PC-9 (cell line): ENCODE measurements around the gene HLA-DOB. TPM values are rescaled to one million over a fixed set of nuclear protein-coding genes. Genes with fewer than 3 reads are reported as not detected.

Experiments used
- Bru-seq: library from RNA; stranded (reverse); fragments of 400-500 nt; gene quantifications from one replicate; lab custom pipeline; 2021; lab: Mats Ljungman, UMichigan
- BruChase-seq, 2 experiments: library from RNA; stranded (reverse); fragments of 400-500 nt; gene quantifications; one replicate each; lab custom pipeline; 2021; lab: Mats Ljungman, UMichigan
- BruUV-seq: library from RNA; stranded (reverse); fragments of 400-500 nt; replicated peaks from 2 replicates; lab custom pipeline; 2021; lab: Mats Ljungman, UMichigan
- CTCF ChIA-PET: fragments of 300-600 bp; sonication (Branson Sonifier 250); formaldehyde crosslinking; loops from one replicate; lab custom pipeline; 2022; ENCODE audit warnings: antibody characterized with exemption; lab: Charles Lee
- POLR2A ChIA-PET: fragments of 300-600 bp; sonication (Branson Sonifier 250); formaldehyde crosslinking; loops from one replicate; lab custom pipeline; 2022; ENCODE audit warnings: antibody characterized with exemption; ENCODE audit not compliant: unreplicated experiment; lab: Charles Lee
- DNase-seq, 2 experiments: peaks; one replicate each; pipeline versions ENCODE4 v3.0.0 to v3.0.0-alpha.2; 2015 to 2022; ENCODE audit warnings: mixed read lengths in 1 of 2
- H2AFZ ChIP-seq: fragments of 200-600 bp; sonication (generic); 2 replicates; pipeline ENCODE4 v1.8.1; 2017; ENCODE audit warnings: antibody characterized with exemption
- H3F3A ChIP-seq: fragments of 200-600 bp; sonication (generic); 2 replicates; pipeline ENCODE4 v1.8.1; 2017; ENCODE audit warnings: antibody characterized with exemption, mild to moderate bottlenecking, low read depth; ENCODE audit not compliant: insufficient read depth
- H3K27ac ChIP-seq: fragments of 200-600 bp; sonication (generic); 2 replicates; pipeline ENCODE4 v1.6.1; 2016; ENCODE audit warnings: mixed run types
- H3K27me3 ChIP-seq: fragments of 200-600 bp; sonication (generic); 2 replicates; pipeline ENCODE4 v1.6.1; 2016; ENCODE audit warnings: low read depth, mixed run types; ENCODE audit not compliant: insufficient read depth
- H3K36me3 ChIP-seq: fragments of 200-600 bp; sonication (generic); 2 replicates; pipeline ENCODE4 v1.6.1; 2016; ENCODE audit warnings: low read depth, mixed run types
- H3K4me1 ChIP-seq: fragments of 200-600 bp; sonication (generic); replicated peaks from 2 replicates; pipeline ENCODE4 v1.6.1; 2016; ENCODE audit warnings: mixed run types; ENCODE audit not compliant: insufficient read depth
- H3K4me2 ChIP-seq: fragments of 200-600 bp; sonication (generic); 2 replicates; pipeline ENCODE4 v1.6.1; 2017; ENCODE audit warnings: mixed run types
- H3K4me3 ChIP-seq: fragments of 200-600 bp; sonication (generic); 2 replicates; pipeline ENCODE4 v1.6.1; 2016; ENCODE audit warnings: mixed run types
- H3K79me2 ChIP-seq: fragments of 200-600 bp; sonication (generic); 2 replicates; pipeline ENCODE4 v1.6.1; 2017; ENCODE audit warnings: low read depth, mixed run types
- H3K9me2 ChIP-seq: fragments of 200-600 bp; sonication (generic); 2 replicates; pipeline ENCODE4 v1.8.1; 2017; ENCODE audit warnings: mild to moderate bottlenecking; ENCODE audit not compliant: insufficient read depth
- H3K9me3 ChIP-seq: fragments of 200-600 bp; sonication (generic); 2 replicates; pipeline ENCODE4 v1.8.1; 2016; ENCODE audit warnings: low read depth; ENCODE audit not compliant: insufficient read depth
- H4K20me1 ChIP-seq: fragments of 200-600 bp; sonication (generic); 2 replicates; pipeline ENCODE4 v1.8.1; 2017; ENCODE audit not compliant: insufficient read depth
- CTCF ChIP-seq: fragments of 200-600 bp; sonication (generic); conservative IDR thresholded peaks from 2 replicates; pipeline ENCODE4 v1.6.1; 2017; ENCODE audit warnings: mixed run types, antibody characterized with exemption, mild to moderate bottlenecking, moderate library complexity
- EZH2 ChIP-seq: fragments of 200-600 bp; sonication (generic); IDR thresholded peaks from 2 replicates; pipeline ENCODE4 v1.8.0; 2017; ENCODE audit warnings: antibody characterized with exemption, low read depth
- intact Hi-C: fragments of 100-400 bp; cut with micrococcal nuclease; formaldehyde crosslinking; loops from one replicate; pipeline ENCODE4 v1.10.0; 2022; ENCODE audit not compliant: unreplicated experiment
- long read RNA-seq: library from polyadenylated mRNA; stranded (forward); transcript quantifications from one replicate; pipeline ENCODE4 v2.0.0, GENCODE V29; 2022
- total RNA-seq: library from RNA; stranded (reverse); gene quantifications from 2 replicates; pipeline ENCODE4 v1.2.3, GENCODE V29; 2021

HLA-DOB gene
- total RNA-seq (3.4 and 4.3 TPM in 2 replicates), Bru-seq, nascent RNA (percentile 56 among the genes with signal in this experiment), BruChase-seq, experiment 1, labeled RNA remaining after a 2-hour chase (percentile 60 among the genes with signal in this experiment), BruChase-seq, experiment 2, labeled RNA remaining after a 6-hour chase (percentile 67 among the genes with signal in this experiment)
- long read RNA-seq, partial matches to known transcripts = 0 of 5 reads
- long read RNA-seq, other reads (novel, unspliced or antisense) = 3 of 5 reads

- no peaks in the 10 kb centered on the region for H3K27me3 ChIP-seq
- peaks cover 24% of the 10 kb centered on the region for H3F3A ChIP-seq
- peak; percentile 76 to 89 for DNase-seq
- intact Hi-C loops = no loop called here
- no peaks in the 10 kb centered on the region for H3K79me2 ChIP-seq
- BruUV-seq = no TSS peak
- TF ChIP-seq EZH2 (no peak), CTCF (no peak)
- no peaks in the 10 kb centered on the region for H4K20me1 ChIP-seq
- H3K36me3 ChIP-seq = no peaks in the 10 kb centered on the region; the same call in 1 of the 2 replicates
- CTCF ChIA-PET = interaction anchor here (0.6 kb wide), 1 partner anchor 433 kb away, joined by 4 read pairs; no protein-coding TSS in a partner anchor
- no peaks in the 10 kb centered on the region for H3K9me2 ChIP-seq
- H3K4me2 ChIP-seq = peak within 1 kb of the TSS; percentile 54
- POLR2A ChIA-PET = interaction anchor here (0.6 kb wide), 3 partner anchors 22 to 684 kb away, joined by 3 to 7 read pairs (median 3); partner anchors contain the start of gene TAP2
- no peak within 1 kb of the TSS; the same call in 1 of the 2 replicates for H3K4me3 ChIP-seq
- H2AFZ ChIP-seq = 0 out of 2 replicates have a peak within 1 kb of the TSS, but pooled peaks have one; percentile 1
- H3K4me1 ChIP-seq = peaks cover 32% of the 10 kb centered on the region
- 0 out of 2 replicates have a peak, but pooled peaks cover 3% of the 10 kb centered on the region for H3K9me3 ChIP-seq
- peak within 1 kb of the TSS; percentile 54 for H3K27ac ChIP-seq
Measured at GRCh38 chr6:32816746-32817204, at the start of gene HLA-DOB. Gene HLA-DOB (minus strand): TSS chr6:32817002. CDS start chr6:32816951, 51 bp downstream.

- ChIA-PET POLR2A (no interaction called here), CTCF (interaction anchor here (0.6 kb wide), 1 partner anchor 295 kb away, joined by 3 read pairs; no protein-coding TSS in a partner anchor)
Measured at GRCh38 chr6:32865724-32866443, 49.1 kb upstream of the HLA-DOB start.

More at GRCh38 chr6:32865724-32866443, 49.1 kb upstream of the HLA-DOB start:
- Histone ChIP-seq H3K4me2 (no peak overlapping the region), H4K20me1 (no peaks in the 10 kb centered on the region), H3F3A (peaks cover 12% of the 10 kb centered on the region; the same call in 1 of the 2 replicates), H3K4me3 (no peak overlapping the region), H3K9me2 (no peaks in the 10 kb centered on the region), H3K4me1 (peaks cover 15% of the 10 kb centered on the region), H3K27me3 (no peaks in the 10 kb centered on the region), H3K27ac (no peak overlapping the region), H2AFZ (no peak overlapping the region), H3K9me3 (no peaks in the 10 kb centered on the region), H3K79me2 (no peaks in the 10 kb centered on the region), H3K36me3 (no peaks in the 10 kb centered on the region)
- no TSS peak for BruUV-seq
- intact Hi-C loops = loop anchor here (5.0 to 10.0 kb wide), 3 partner anchors 71 to 434 kb away; no protein-coding TSS in a partner anchor
- no peak for TF ChIP-seq CTCF
- TF ChIP-seq EZH2 = no peak
- DNase-seq = no peak
